Activated CD4-positive, alpha-beta T cell treated with anti-CD3 and anti-CD28 coated beads for 36 hours (primary cell): ENCODE results near the gene DLGAP4. TPM values are rescaled to one million over a fixed set of nuclear protein-coding genes. Genes with fewer than 3 reads are reported as not detected.

ENCODE experiments used
- ATAC-seq: fragments of 200-7000 bp; cut with Tn5 transposase; one replicate; pipeline ENCODE4 v1.10.0; 2021; ENCODE audit warnings: mild to moderate bottlenecking, moderate library complexity
- CTCF ChIA-PET: fragments of 350-600 bp; sonication (Branson Sonifier 250); formaldehyde crosslinking; loops from one replicate; lab custom pipeline; 2021; ENCODE audit warnings: antibody characterized with exemption; lab: Charles Lee
- POLR2A ChIA-PET: fragments of 350-600 bp; sonication (Branson Sonifier 250); formaldehyde crosslinking; loops from one replicate; lab custom pipeline; 2021; ENCODE audit warnings: antibody characterized with exemption, inconsistent platforms; lab: Charles Lee
- DNase-seq: peaks from one replicate; pipeline ENCODE4 v3.0.0-alpha.2; 2020
- H3K27ac Mint-ChIP-seq: one replicate; pipeline ENCODE4 v1.8.0; 2021; ENCODE audit warnings: mixed read lengths
- H3K27me3 Mint-ChIP-seq: one replicate; pipeline ENCODE4 v1.8.0; 2021; ENCODE audit warnings: mixed read lengths
- H3K36me3 Mint-ChIP-seq: one replicate; pipeline ENCODE4 v1.8.0; 2021; ENCODE audit warnings: low read depth, mixed read lengths
- H3K4me1 Mint-ChIP-seq: one replicate; pipeline ENCODE4 v1.8.0; 2021; ENCODE audit warnings: mixed read lengths
- H3K4me3 Mint-ChIP-seq: one replicate; pipeline ENCODE4 v1.8.0; 2021; ENCODE audit warnings: mild to moderate bottlenecking, moderate library complexity, mixed read lengths
- H3K9me3 Mint-ChIP-seq: one replicate; pipeline ENCODE4 v1.8.0; 2021; ENCODE audit warnings: low read depth, mixed read lengths
- intact Hi-C, 2 experiments: fragments of 100-400 bp; cut with DNase I in 1 of 2; cut with micrococcal nuclease in 1 of 2; formaldehyde crosslinking; loops; one replicate each; pipeline versions ENCODE4 v1.14.2 to v1.15.1; 2022 to 2024; cut with DNase I, micrococcal nuclease
- total RNA-seq, 2 experiments: library from RNA; stranded (reverse); gene quantifications; one replicate each; pipeline ENCODE4 v1.2.3, GENCODE V29; 2021

The DLGAP4 gene
- total RNA-seq, 2 experiments from 2014 or later: 19.0 to 21.8 TPM

GRCh38 chr20:36527331-36528125 lies 221.4 kb downstream of the DLGAP4 start:
- Mint-ChIP-seq H3K4me1 (no peaks in the 10 kb centered on the region), H3K9me3 (no peaks in the 10 kb centered on the region), H3K36me3 (peaks cover 11% of the 10 kb centered on the region), H3K27ac (peak overlapping the region; percentile 37), H3K4me3 (no peak overlapping the region), H3K27me3 (no peaks in the 10 kb centered on the region)
- ChIA-PET POLR2A (no interaction called here), CTCF (interaction anchor here (1.2 to 1.3 kb wide), 2 partner anchors 10 to 61 kb away, joined by 4 to 5 read pairs; no protein-coding TSS in a partner anchor)
- ATAC-seq (no peak), DNase-seq (no peak)
- intact Hi-C loops: no loop called here

- Mint-ChIP-seq H3K36me3 (peaks cover 11% of the 10 kb centered on the region), H3K4me1 (no peaks in the 10 kb centered on the region), H3K4me3 (no peak overlapping the region), H3K27ac (no peak overlapping the region), H3K9me3 (no peaks in the 10 kb centered on the region), H3K27me3 (no peaks in the 10 kb centered on the region)
- intact Hi-C loops: no loop called here
- ATAC-seq (no peak), DNase-seq (no peak)
- ChIA-PET CTCF (no interaction called here), POLR2A (no interaction called here)
These were observed 222.2 kb downstream of the DLGAP4 start for GRCh38 chr20:36528176-36528874.

GRCh38 chr20:36528875-36529417 lies 222.8 kb downstream of the DLGAP4 start:
- ATAC-seq (no peak), DNase-seq (no peak)
- POLR2A ChIA-PET: no interaction called here
- no peak overlapping the region for H3K27ac Mint-ChIP-seq
- H3K27me3 Mint-ChIP-seq: no peaks in the 10 kb centered on the region
- H3K4me1 Mint-ChIP-seq: no peaks in the 10 kb centered on the region
- no peak overlapping the region for H3K4me3 Mint-ChIP-seq
- CTCF ChIA-PET: no interaction called here
- H3K36me3 Mint-ChIP-seq: peaks cover 11% of the 10 kb centered on the region
- H3K9me3 Mint-ChIP-seq: no peaks in the 10 kb centered on the region
- intact Hi-C loops: no loop called here

- ChIA-PET CTCF (no interaction called here), POLR2A (no interaction called here)
- no peak for ATAC-seq
These were observed 226.2 kb downstream of the DLGAP4 start for GRCh38 chr20:36532388-36532787.

GRCh38 chr20:36532822-36533221 lies 226.7 kb downstream of the DLGAP4 start:
- ChIA-PET CTCF (no interaction called here), POLR2A (no interaction called here)
- no peak overlapping the region for H3K4me3 Mint-ChIP-seq
- intact Hi-C loops: no loop called here
- ATAC-seq (no peak), DNase-seq (no peak)
- H3K27me3 Mint-ChIP-seq: no peaks in the 10 kb centered on the region
- H3K4me1 Mint-ChIP-seq: no peaks in the 10 kb centered on the region
- no peaks in the 10 kb centered on the region for H3K36me3 Mint-ChIP-seq
- H3K27ac Mint-ChIP-seq: no peak overlapping the region
- H3K9me3 Mint-ChIP-seq: no peaks in the 10 kb centered on the region

More at GRCh38 chr20:36532388-36532787, 226.2 kb downstream of the DLGAP4 start:
- intact Hi-C loops: no loop called here
- Mint-ChIP-seq H3K27ac (no peak overlapping the region), H3K27me3 (no peaks in the 10 kb centered on the region), H3K4me1 (no peaks in the 10 kb centered on the region), H3K4me3 (no peak overlapping the region), H3K36me3 (peaks cover 3% of the 10 kb centered on the region), H3K9me3 (no peaks in the 10 kb centered on the region)
- DNase-seq: no peak

- Mint-ChIP-seq H3K9me3 (no peaks in the 10 kb centered on the region), H3K27me3 (peaks cover 2% of the 10 kb centered on the region), H3K27ac (no peak overlapping the region), H3K4me1 (no peaks in the 10 kb centered on the region), H3K36me3 (no peaks in the 10 kb centered on the region), H3K4me3 (no peak overlapping the region)
- ATAC-seq: no peak
- no peak for DNase-seq
- CTCF ChIA-PET: interaction anchor here (0.8 kb wide), 1 partner anchor 11 kb away, joined by 4 read pairs; no protein-coding TSS in a partner anchor
- POLR2A ChIA-PET: no interaction called here
- intact Hi-C loops: no loop called here
These were observed 232.0 kb downstream of the DLGAP4 start for GRCh38 chr20:36538026-36538722.

GRCh38 chr20:36540551-36541211 lies 234.5 kb downstream of the DLGAP4 start:
- intact Hi-C loops: no loop called here
- no peak for DNase-seq
- no peaks in the 10 kb centered on the region for H3K36me3 Mint-ChIP-seq
- no peaks in the 10 kb centered on the region for H3K4me1 Mint-ChIP-seq
- no peak for ATAC-seq
- peaks cover 2% of the 10 kb centered on the region for H3K27me3 Mint-ChIP-seq
- ChIA-PET CTCF (interaction anchor here (0.8 kb wide), 1 partner anchor 34 kb away, joined by 3 read pairs; no protein-coding TSS in a partner anchor), POLR2A (no interaction called here)
- H3K9me3 Mint-ChIP-seq: no peaks in the 10 kb centered on the region
- no peak overlapping the region for H3K27ac Mint-ChIP-seq
- no peak overlapping the region for H3K4me3 Mint-ChIP-seq

- no peaks in the 10 kb centered on the region for H3K4me1 Mint-ChIP-seq
- CTCF ChIA-PET: no interaction called here
- no peak within 1 kb of the TSS for H3K4me3 Mint-ChIP-seq
- intact Hi-C loops: no loop called here
- no peaks in the 10 kb centered on the region for H3K9me3 Mint-ChIP-seq
- no peaks in the 10 kb centered on the region for H3K36me3 Mint-ChIP-seq
- H3K27ac Mint-ChIP-seq: no peak within 1 kb of the TSS
- no peak for ATAC-seq
- peak; percentile 27 for DNase-seq
- POLR2A ChIA-PET: no interaction called here
- peaks cover 2% of the 10 kb centered on the region for H3K27me3 Mint-ChIP-seq
These were observed 235.2 kb downstream of the DLGAP4 start, which contains the start of gene MYL9 for GRCh38 chr20:36541227-36541767. Gene MYL9, plus strand, starts transcription at chr20:36541519. Its CDS starts 3,366 bp downstream, at chr20:36544885.

GRCh38 chr20:36541768-36542488 lies 235.8 kb downstream of the DLGAP4 start:
- Mint-ChIP-seq H3K4me1 (no peaks in the 10 kb centered on the region), H3K9me3 (no peaks in the 10 kb centered on the region), H3K36me3 (no peaks in the 10 kb centered on the region), H3K4me3 (no peak overlapping the region), H3K27ac (no peak overlapping the region), H3K27me3 (peaks cover 2% of the 10 kb centered on the region)
- CTCF ChIA-PET: no interaction called here
- DNase-seq: no peak
- no peak for ATAC-seq
- POLR2A ChIA-PET: no interaction called here
- intact Hi-C loops: no loop called here

GRCh38 chr20:36542516-36543183 lies 236.5 kb downstream of the DLGAP4 start:
- H3K4me1 Mint-ChIP-seq: no peaks in the 10 kb centered on the region
- no peak overlapping the region for H3K4me3 Mint-ChIP-seq
- ATAC-seq (no peak), DNase-seq (no peak)
- intact Hi-C loops: no loop called here
- H3K9me3 Mint-ChIP-seq: no peaks in the 10 kb centered on the region
- ChIA-PET POLR2A (no interaction called here), CTCF (no interaction called here)
- no peak overlapping the region for H3K27ac Mint-ChIP-seq
- no peaks in the 10 kb centered on the region for H3K36me3 Mint-ChIP-seq
- peaks cover 2% of the 10 kb centered on the region for H3K27me3 Mint-ChIP-seq
